ENCODE data around the gene ARL6IP5. TPM values are rescaled to one million over a fixed set of nuclear protein-coding genes. Genes with fewer than 3 reads are reported as not detected.

Gene ARL6IP5
- total and polyA plus RNA-seq, 2 donors (not counting 3 experiments of a cell fraction or from before 2014, with no cell fraction given), result 96.9 to 116 TPM

GRCh38 chr3:69044608-69045007 lies 40.1 kb upstream of the ARL6IP5 start:
- no peaks in the 10 kb centered on the region for H4K20me1 ChIP-seq (replicated peaks; ENCODE audit: control insufficient read depth, extremely low read depth, insufficient read depth, low read length)
- FAIRE-seq (no peak), DNase-seq (ENCODE audit: low read depth, low spot score) (no peak)
- H3K27ac ChIP-seq (ENCODE audit: insufficient read depth, low read depth, low read length), result no peak overlapping the region
- CTCF ChIA-PET, result interaction anchor here (1.1 kb wide), 1 partner anchor 24 kb away, joined by 4 read pairs; no protein-coding TSS in a partner anchor
- intact Hi-C loops (cut with micrococcal nuclease) (no loop called here), dilution Hi-C loops (cut with MboI; ENCODE audit: extremely low pct_ligation_motif_present, low sequenced_read_pairs) (no loop called here)
- no peak overlapping the region for H3K4me2 ChIP-seq (ENCODE audit: insufficient read depth, low read length)
- H2AFZ ChIP-seq (ENCODE audit: low read depth, low read length), result no peak overlapping the region
- no TSS peak for BruUV-seq (replicated peaks)
- H3K4me3 ChIP-seq (replicated peaks in 1 of 3; ENCODE audit: insufficient read depth in 1 of 3, low read depth in 1 of 3, low read length in 3 of 3), result no peak overlapping the region
- H3K4me1 ChIP-seq (ENCODE audit: control insufficient read depth, extremely low read depth, insufficient read depth, low read length), result no peaks in the 10 kb centered on the region
- TF ChIP-seq CTCF (IDR thresholded peaks at IDR 0.05; ENCODE audit: extremely low read depth in 1 of 2, insufficient read depth in 1 of 2, low read depth in 1 of 2, low read length in 2 of 2), result no peak
- TF ChIP-seq POLR2AphosphoS5 (IDR thresholded peaks at IDR 0.05; ENCODE audit: insufficient read depth, low read depth, low read length), result no peak
- no peak for TF ChIP-seq GATA2 (IDR thresholded peaks at IDR 0.05; ENCODE audit: insufficient read depth, insufficient read length, low read depth, low read length)
- TF ChIP-seq FOS (IDR thresholded peaks at IDR 0.05; ENCODE audit: borderline replicate concordance, insufficient read depth, low read length), result no peak
- TF ChIP-seq MAX (IDR thresholded peaks at IDR 0.05; ENCODE audit: insufficient read depth, insufficient read length), result no peak
- TF ChIP-seq MYC (IDR thresholded peaks at IDR 0.05; ENCODE audit: low read depth, low read length), result no peak
- no peak for TF ChIP-seq JUN (IDR thresholded peaks at IDR 0.05; ENCODE audit: borderline replicate concordance, insufficient read depth, insufficient read length, low read depth)
- TF ChIP-seq POLR2A (IDR thresholded peaks at IDR 0.05; ENCODE audit: low read depth, low read length), result no peak
- no peak for TF ChIP-seq EZH2 (IDR thresholded peaks at IDR 0.05; ENCODE audit: borderline replicate concordance, low read depth, low read length, severe bottlenecking)
- H3K9me3 ChIP-seq (replicated peaks; ENCODE audit: control insufficient read depth, insufficient read depth, low read length), result no peaks in the 10 kb centered on the region
- H3K9me1 ChIP-seq (replicated peaks; ENCODE audit: control insufficient read depth, extremely low read depth, insufficient read depth, low read length), result no peaks in the 10 kb centered on the region
- POLR2A ChIA-PET, result no interaction called here
- H3K79me2 ChIP-seq (ENCODE audit: control insufficient read depth, insufficient read depth, low read length), result peaks cover 23% of the 10 kb centered on the region
- no peaks in the 10 kb centered on the region for H3K27me3 ChIP-seq (ENCODE audit: control insufficient read depth in 2 of 2, insufficient read depth in 2 of 2, low read length in 2 of 2)
- H3K36me3 ChIP-seq (ENCODE audit: control insufficient read depth in 2 of 2, extremely low read depth in 1 of 2, insufficient read depth in 2 of 2, low read length in 2 of 2), result peaks cover 9 to 20% of the 10 kb centered on the region in 2 experiments
- H3K9ac ChIP-seq (replicated peaks; ENCODE audit: extremely low read depth, insufficient read depth, low read length), result no peak overlapping the region
